Naive thymus-derived CD8-positive, alpha-beta T cell (primary cell): ENCODE results near the gene SBF1. TPM values are rescaled to one million over a fixed set of nuclear protein-coding genes. Genes with fewer than 3 reads are reported as not detected.

ENCODE experiments used
- ATAC-seq, 2 donors: fragments of 150-1000 bp; cut with Tn5 transposase in 1 of 2; sonication (Bioruptor Pico), chemical (Tn5 transposase) in 1 of 2; 1 replicate in 1 of 2; 2 replicates in 1 of 2; pipeline ENCODE4 v1.10.0; 2021; ENCODE audit warnings: mild to moderate bottlenecking in 2 of 2, moderate library complexity in 2 of 2
- POLR2A ChIA-PET: fragments of 350-600 bp; sonication (Branson Sonifier 250); formaldehyde crosslinking; loops from one replicate; lab custom pipeline; 2021; ENCODE audit warnings: antibody characterized with exemption; lab: Charles Lee
- DNase-seq, 10 donors: peaks; one replicate each; pipeline versions ENCODE4 v3.0.0 to v3.0.0-alpha.2; 2020 to 2022
- H3K27ac Mint-ChIP-seq, 10 donors: one replicate each; pipeline ENCODE4 v1.8.0; 2020 to 2022; ENCODE audit warnings: mild to moderate bottlenecking in 10 of 10, mixed read lengths in 10 of 10, moderate library complexity in 4 of 10, inconsistent platforms in 1 of 10
- H3K27me3 Mint-ChIP-seq, 5 donors: one replicate each; pipeline ENCODE4 v1.8.0; 2021 to 2022; ENCODE audit warnings: mixed read lengths in 5 of 5
- H3K36me3 Mint-ChIP-seq, 3 donors: one replicate each; pipeline ENCODE4 v1.8.0; 2020 to 2022; ENCODE audit warnings: mixed read lengths in 3 of 3, mild to moderate bottlenecking in 2 of 3, inconsistent platforms in 1 of 3
- H3K4me1 Mint-ChIP-seq, 4 donors: one replicate each; pipeline ENCODE4 v1.8.0; 2021 to 2022; ENCODE audit warnings: mixed read lengths in 4 of 4
- H3K4me3 Mint-ChIP-seq, 10 donors: one replicate each; pipeline ENCODE4 v1.8.0; 2020 to 2022; ENCODE audit warnings: mild to moderate bottlenecking in 10 of 10, mixed read lengths in 10 of 10, moderate library complexity in 6 of 10, inconsistent platforms in 1 of 10
- H3K9me3 Mint-ChIP-seq, 9 donors: one replicate each; pipeline ENCODE4 v1.8.0; 2020 to 2022; ENCODE audit warnings: mixed read lengths in 9 of 9, mild to moderate bottlenecking in 3 of 9, inconsistent platforms in 1 of 9, moderate library complexity in 1 of 9
- polyA plus RNA-seq, 3 donors: library from polyadenylated mRNA; unstranded; fragments of 300-500 nt; fragmentation: Illumina TruSeq; gene quantifications; one replicate each; pipeline ENCODE4 v1.2.3, GENCODE V29; 2021
- total RNA-seq, 8 experiments: library from RNA in 2 of 8; stranded (reverse) in 2 of 8; gene quantifications; one replicate each; pipeline ENCODE4 v1.2.3 and lab custom pipeline; 2021 to 2026

The SBF1 gene
- total and polyA plus RNA-seq, 5 experiments from 2014 or later, result 17.1 to 222 (median 37.4) TPM

- H3K36me3 Mint-ChIP-seq, result peaks cover 0 to 80% (median 10%) of the 10 kb centered on the region in 3 donors
- H3K4me1 Mint-ChIP-seq, result peaks cover 3 to 18% (median 13%) of the 10 kb centered on the region in 4 donors
- ATAC-seq (no peak), DNase-seq (no peak)
- no peaks in the 10 kb centered on the region for H3K27me3 Mint-ChIP-seq
- H3K4me3 Mint-ChIP-seq, result no peak overlapping the region
- no peaks in the 10 kb centered on the region for H3K9me3 Mint-ChIP-seq
- peak overlapping the region in 2 of 10 donors; percentile 39 to 40 for H3K27ac Mint-ChIP-seq
- POLR2A ChIA-PET, result interaction anchor here (0.7 to 1.2 kb wide), 4 partner anchors 8 to 19 kb away, joined by 3 to 4 read pairs (median 3); no protein-coding TSS in a partner anchor
Observed at GRCh38 chr22:50461536-50461935, 13.3 kb downstream of the SBF1 start.

- H3K27me3 Mint-ChIP-seq, result no peaks in the 10 kb centered on the region
- H3K4me1 Mint-ChIP-seq, result peaks cover 0 to 12% (median 8%) of the 10 kb centered on the region in 4 donors
- ATAC-seq (no peak), DNase-seq (no peak)
- no peak overlapping the region for H3K4me3 Mint-ChIP-seq
- H3K27ac Mint-ChIP-seq, result peak overlapping the region in 4 of 10 donors; percentile 46 to 77 (median 66)
- H3K9me3 Mint-ChIP-seq, result no peaks in the 10 kb centered on the region
- POLR2A ChIA-PET, result interaction anchor here (1.0 to 1.2 kb wide), 4 partner anchors 8 to 19 kb away, joined by 3 to 5 read pairs (median 3); no protein-coding TSS in a partner anchor
- peaks cover 0 to 76% (median 10%) of the 10 kb centered on the region in 3 donors for H3K36me3 Mint-ChIP-seq
Observed at GRCh38 chr22:50460938-50461337, 13.9 kb downstream of the SBF1 start.

GRCh38 chr22:50459496-50460140 lies 15.2 kb downstream of the SBF1 start:
- no peak for DNase-seq
- H3K27me3 Mint-ChIP-seq, result no peaks in the 10 kb centered on the region
- H3K36me3 Mint-ChIP-seq, result peaks cover 0 to 74% (median 13%) of the 10 kb centered on the region in 3 donors

GRCh38 chr22:50459016-50459415 lies 15.8 kb downstream of the SBF1 start:
- Mint-ChIP-seq H3K4me1 (peaks cover 0 to 10% (median 8%) of the 10 kb centered on the region in 4 donors), H3K36me3 (peaks cover 0 to 74% (median 13%) of the 10 kb centered on the region in 3 donors), H3K27me3 (no peaks in the 10 kb centered on the region), H3K4me3 (no peak overlapping the region), H3K27ac (peak overlapping the region in 2 of 10 donors; percentile 5 to 75), H3K9me3 (no peaks in the 10 kb centered on the region)
- ATAC-seq (no peak), DNase-seq (no peak)
- POLR2A ChIA-PET, result interaction anchor here (0.9 to 1.4 kb wide), 2 partner anchors 11 to 14 kb away, joined by 3 read pairs; no protein-coding TSS in a partner anchor

More at GRCh38 chr22:50459496-50460140, 15.2 kb downstream of the SBF1 start:
- Mint-ChIP-seq H3K9me3 (no peaks in the 10 kb centered on the region), H3K4me1 (peaks cover 0 to 10% (median 8%) of the 10 kb centered on the region in 4 donors), H3K27ac (peak overlapping the region in 1 of 10 donors; percentile 16), H3K4me3 (no peak overlapping the region)
- peak; percentile 27 to 32 for ATAC-seq
- POLR2A ChIA-PET, result interaction anchor here (0.9 to 1.1 kb wide), 2 partner anchors 11 to 14 kb away, joined by 3 to 5 read pairs; no protein-coding TSS in a partner anchor

GRCh38 chr22:50456466-50457234 lies 18.2 kb downstream of the SBF1 start:
- DNase-seq (no peak), ATAC-seq (peak in 1 of 2 donors; percentile 47)
- Mint-ChIP-seq H3K27me3 (no peaks in the 10 kb centered on the region), H3K4me3 (peak overlapping the region in 1 of 10 donors; percentile 48), H3K4me1 (peaks cover 6 to 15% (median 9%) of the 10 kb centered on the region in 4 donors), H3K9me3 (no peaks in the 10 kb centered on the region), H3K36me3 (peaks cover 0 to 73% (median 12%) of the 10 kb centered on the region in 3 donors), H3K27ac (peak overlapping the region in 4 of 10 donors; percentile 41 to 83 (median 45))
- POLR2A ChIA-PET, result interaction anchor here (1.2 to 4.9 kb wide), 4 partner anchors 9 to 212 kb away, joined by 3 to 21 read pairs (median 8); partner anchors contain the start of gene TUBGCP6

GRCh38 chr22:50456026-50456425 lies 18.8 kb downstream of the SBF1 start:
- Mint-ChIP-seq H3K9me3 (no peaks in the 10 kb centered on the region), H3K27me3 (no peaks in the 10 kb centered on the region), H3K4me1 (peaks cover 6 to 20% (median 9%) of the 10 kb centered on the region in 4 donors), H3K27ac (peak overlapping the region in 1 of 10 donors; percentile 67), H3K4me3 (no peak overlapping the region), H3K36me3 (peaks cover 0 to 78% (median 12%) of the 10 kb centered on the region in 3 donors)
- ATAC-seq (no peak), DNase-seq (no peak)
- POLR2A ChIA-PET, result interaction anchor here (1.4 to 4.9 kb wide), 4 partner anchors 9 to 14 kb away, joined by 3 to 21 read pairs (median 8); no protein-coding TSS in a partner anchor

- Mint-ChIP-seq H3K9me3 (no peaks in the 10 kb centered on the region), H3K27me3 (no peaks in the 10 kb centered on the region), H3K27ac (peak overlapping the region in 1 of 10 donors; percentile 59), H3K4me1 (peaks cover 6 to 20% (median 12%) of the 10 kb centered on the region in 4 donors), H3K4me3 (no peak overlapping the region), H3K36me3 (peaks cover 0 to 79% (median 14%) of the 10 kb centered on the region in 3 donors)
- ATAC-seq (no peak), DNase-seq (no peak)
- POLR2A ChIA-PET, result interaction anchor here (0.6 to 4.9 kb wide), 4 partner anchors 10 to 214 kb away, joined by 3 to 21 read pairs (median 10); no protein-coding TSS in a partner anchor
Observed at GRCh38 chr22:50455201-50455600, 19.6 kb downstream of the SBF1 start.

GRCh38 chr22:50454556-50455075 lies 20.2 kb downstream of the SBF1 start:
- H3K36me3 Mint-ChIP-seq, result peaks cover 0 to 81% (median 14%) of the 10 kb centered on the region in 3 donors

GRCh38 chr22:50452649-50453048 lies 22.2 kb downstream of the SBF1 start:
- peaks cover 0 to 83% (median 16%) of the 10 kb centered on the region in 3 donors for H3K36me3 Mint-ChIP-seq
- no peak overlapping the region for H3K4me3 Mint-ChIP-seq
- peaks cover 14 to 38% (median 20%) of the 10 kb centered on the region in 4 donors for H3K4me1 Mint-ChIP-seq
- H3K9me3 Mint-ChIP-seq, result no peaks in the 10 kb centered on the region
- peak overlapping the region in 9 of 10 donors; percentile 3 to 89 (median 61) for H3K27ac Mint-ChIP-seq
- DNase-seq (no peak), ATAC-seq (peak in 1 of 2 donors; percentile 12)
- POLR2A ChIA-PET, result interaction anchor here (0.7 to 2.7 kb wide), 3 partner anchors 17 to 132 kb away, joined by 3 to 11 read pairs (median 4); no protein-coding TSS in a partner anchor
- no peaks in the 10 kb centered on the region for H3K27me3 Mint-ChIP-seq

More at GRCh38 chr22:50454556-50455075, 20.2 kb downstream of the SBF1 start:
- Mint-ChIP-seq H3K4me1 (peaks cover 9 to 24% (median 14%) of the 10 kb centered on the region in 4 donors), H3K9me3 (no peaks in the 10 kb centered on the region), H3K27ac (peak overlapping the region in 2 of 10 donors; percentile 59 to 85), H3K4me3 (no peak overlapping the region), H3K27me3 (no peaks in the 10 kb centered on the region)
- POLR2A ChIA-PET, result interaction anchor here (0.7 to 4.9 kb wide), 4 partner anchors 10 to 15 kb away, joined by 3 to 21 read pairs (median 8); no protein-coding TSS in a partner anchor
- ATAC-seq, result no peak
- DNase-seq, result no peak

- H3K36me3 Mint-ChIP-seq, result peaks cover 0 to 72% (median 13%) of the 10 kb centered on the region in 3 donors
- H3K27me3 Mint-ChIP-seq, result no peaks in the 10 kb centered on the region
- H3K9me3 Mint-ChIP-seq, result no peaks in the 10 kb centered on the region
- peak overlapping the region in 6 of 10 donors; percentile 37 to 85 (median 52) for H3K27ac Mint-ChIP-seq
- peak in 1 of 10 donors; percentile 58 for DNase-seq
- H3K4me1 Mint-ChIP-seq, result peaks cover 23 to 55% (median 44%) of the 10 kb centered on the region in 4 donors
- POLR2A ChIA-PET, result interaction anchor here (0.8 to 1.2 kb wide), 3 partner anchors 14 to 22 kb away, joined by 3 to 4 read pairs (median 3); no protein-coding TSS in a partner anchor
- H3K4me3 Mint-ChIP-seq, result no peak overlapping the region
- ATAC-seq, result no peak
Observed at GRCh38 chr22:50447576-50448551, 27.0 kb downstream of the SBF1 start.
